GM23248 (cell line): ENCODE data around the gene COL23A1. TPM values are rescaled to one million over a fixed set of nuclear protein-coding genes. Genes with fewer than 3 reads are reported as not detected.

Source experiments
- DNase-seq: peaks from one replicate; pipeline ENCODE4 v3.0.0-alpha.2; 2015
- H2AFZ ChIP-seq: fragments of 200-600 bp; sonication (generic); 2 replicates; pipeline ENCODE4 v1.6.1; 2016; ENCODE audit warnings: antibody characterized with exemption
- H3F3A ChIP-seq: fragments of 200-600 bp; sonication (generic); 2 replicates; pipeline ENCODE4 v1.6.1; 2016; ENCODE audit warnings: mild to moderate bottlenecking, antibody characterized with exemption, mixed run types; ENCODE audit not compliant: insufficient read depth
- H3K27ac ChIP-seq: fragments of 200-600 bp; sonication (generic); 2 replicates; pipeline ENCODE4 v1.5.1; 2016; ENCODE audit warnings: mild to moderate bottlenecking
- H3K27me3 ChIP-seq: fragments of 200-600 bp; sonication (generic); replicated peaks from 2 replicates; pipeline ENCODE4 v1.6.1; 2016; ENCODE audit warnings: mild to moderate bottlenecking; ENCODE audit not compliant: insufficient read depth
- H3K36me3 ChIP-seq: fragments of 200-600 bp; sonication (generic); 2 replicates; pipeline ENCODE4 v1.6.1; 2016; ENCODE audit warnings: low read depth, mild to moderate bottlenecking
- H3K4me1 ChIP-seq: fragments of 200-600 bp; sonication (generic); 2 replicates; pipeline ENCODE4 v1.6.1; 2016; ENCODE audit warnings: mild to moderate bottlenecking; ENCODE audit not compliant: insufficient read depth
- H3K4me2 ChIP-seq: fragments of 200-600 bp; sonication (generic); one replicate; pipeline ENCODE4 v1.6.1; 2016; ENCODE audit warnings: mild to moderate bottlenecking; ENCODE audit not compliant: unreplicated experiment
- H3K4me3 ChIP-seq: fragments of 200-600 bp; sonication (generic); 2 replicates; pipeline ENCODE4 v1.5.1; 2016; ENCODE audit warnings: mild to moderate bottlenecking
- H3K79me2 ChIP-seq: fragments of 200-600 bp; sonication (generic); 2 replicates; pipeline ENCODE4 v1.6.1; 2016; ENCODE audit warnings: mild to moderate bottlenecking; ENCODE audit not compliant: insufficient read depth
- H3K9ac ChIP-seq: fragments of 200-600 bp; sonication (generic); 2 replicates; pipeline ENCODE4 v1.6.1; 2016; ENCODE audit warnings: mild to moderate bottlenecking
- H3K9me2 ChIP-seq: fragments of 200-600 bp; sonication (generic); 2 replicates; pipeline ENCODE4 v1.6.1; 2016; ENCODE audit warnings: mixed run types, mild to moderate bottlenecking, moderate library complexity; ENCODE audit not compliant: insufficient read depth
- H3K9me3 ChIP-seq: fragments of 200-600 bp; sonication (generic); one replicate; pipeline ENCODE4 v1.6.1; 2017; ENCODE audit warnings: low read depth
- H4K20me1 ChIP-seq: fragments of 200-600 bp; sonication (generic); 2 replicates; pipeline ENCODE4 v1.6.0; 2016; ENCODE audit not compliant: insufficient read depth
- EZH2 ChIP-seq: fragments of 200-600 bp; sonication (generic); IDR thresholded peaks from 2 replicates; pipeline ENCODE4 v1.6.1; 2018; ENCODE audit warnings: antibody characterized with exemption, mild to moderate bottlenecking; ENCODE audit not compliant: insufficient read depth, poor library complexity, severe bottlenecking
- EZH2phosphoT487 ChIP-seq: fragments of 200-600 bp; sonication (generic); IDR thresholded peaks from 2 replicates; pipeline ENCODE4 v1.6.1; 2018; ENCODE audit warnings: antibody characterized with exemption, moderate library complexity, mild to moderate bottlenecking, low read depth; ENCODE audit not compliant: insufficient read depth
- WGBS, 2 experiments: methylation state at CpG; one replicate each; pipeline ENCODE4 v1.1.6; 2015 to 2017; ENCODE audit warnings: low lambda C conversion rate in 2 of 2, low coverage in 1 of 2; ENCODE audit errors: missing lambda C conversion rate in 2 of 2; 5-methylcytosine and 5-hydroxymethylcytosine counted together
- in situ Hi-C: fragments of 300-500 bp; cut with MboI; formaldehyde crosslinking; loops from 2 replicates; pipeline ENCODE4 v1.15.0; 2020
- polyA plus RNA-seq: library from polyadenylated mRNA; unstranded; fragments of >200 nt; fragmentation: Nextera tagmentation; extraction: Ambion mirVana; gene quantifications from 2 replicates; pipeline ENCODE4 v1.2.1, GENCODE V29; 2016
- total RNA-seq: library from RNA; depleted of rRNA; stranded (reverse); fragments of >200 nt; shearing (Covaris generic); gene quantifications from 2 replicates; pipeline ENCODE4 v1.2.3, GENCODE V29; 2014

The COL23A1 gene
- total and polyA plus RNA-seq, 2 experiments from 2014 or later: not detected

GRCh38 chr5:178433273-178433775 lies 156.9 kb downstream of the COL23A1 start:
- Histone ChIP-seq H3K36me3 (no peaks in the 10 kb centered on the region), H4K20me1 (no peaks in the 10 kb centered on the region), H3K79me2 (no peaks in the 10 kb centered on the region), H3K27ac (no peak overlapping the region), H3K4me2 (no peak overlapping the region), H3K9me2 (no peaks in the 10 kb centered on the region), H3F3A (no peaks in the 10 kb centered on the region), H3K27me3 (no peaks in the 10 kb centered on the region), H3K4me1 (no peaks in the 10 kb centered on the region), H3K9me3 (no peaks in the 10 kb centered on the region), H2AFZ (no peak overlapping the region), H3K4me3 (no peak overlapping the region), H3K9ac (no peak overlapping the region)
- in situ Hi-C loops: no loop called here
- WGBS, 2 experiments: 10 to 11% methylated on average over 7 of the region's 7 CpGs
- TF ChIP-seq EZH2phosphoT487 (no peak), EZH2 (no peak)
- no peak for DNase-seq

GRCh38 chr5:178432421-178433272 lies 157.5 kb downstream of the COL23A1 start:
- Histone ChIP-seq H3K4me2 (no peak overlapping the region), H4K20me1 (no peaks in the 10 kb centered on the region), H3K9me3 (no peaks in the 10 kb centered on the region), H3K4me3 (no peak overlapping the region), H3K4me1 (no peaks in the 10 kb centered on the region), H3K27me3 (no peaks in the 10 kb centered on the region), H3F3A (no peaks in the 10 kb centered on the region), H3K36me3 (no peaks in the 10 kb centered on the region), H3K79me2 (no peaks in the 10 kb centered on the region), H3K9me2 (no peaks in the 10 kb centered on the region), H2AFZ (no peak overlapping the region), H3K9ac (no peak overlapping the region), H3K27ac (no peak overlapping the region)
- DNase-seq: no peak
- TF ChIP-seq EZH2: no peak
- TF ChIP-seq EZH2phosphoT487: no peak
- WGBS, 2 experiments: 38 to 41% methylated on average over 12 of the region's 12 CpGs
- in situ Hi-C loops: no loop called here

GRCh38 chr5:178431782-178432165 lies 158.4 kb downstream of the COL23A1 start:
- Histone ChIP-seq H3K9me2 (no peaks in the 10 kb centered on the region), H3K27ac (no peak overlapping the region), H3K9ac (no peak overlapping the region), H3K4me2 (no peak overlapping the region), H3K27me3 (no peaks in the 10 kb centered on the region), H2AFZ (no peak overlapping the region), H3K4me3 (no peak overlapping the region), H3K4me1 (no peaks in the 10 kb centered on the region), H3K79me2 (no peaks in the 10 kb centered on the region), H4K20me1 (no peaks in the 10 kb centered on the region), H3K36me3 (no peaks in the 10 kb centered on the region), H3K9me3 (no peaks in the 10 kb centered on the region), H3F3A (no peaks in the 10 kb centered on the region)
- 24% methylated on average over 5 of the region's 5 CpGs for WGBS, 2 experiments
- in situ Hi-C loops: no loop called here
- no peak for TF ChIP-seq EZH2
- no peak for TF ChIP-seq EZH2phosphoT487
- peak; percentile 3 for DNase-seq

GRCh38 chr5:178431063-178431781 lies 159.0 kb downstream of the COL23A1 start:
- Histone ChIP-seq H3K9ac (no peak overlapping the region), H3K4me1 (no peaks in the 10 kb centered on the region), H3K9me2 (no peaks in the 10 kb centered on the region), H3K9me3 (no peaks in the 10 kb centered on the region), H3K4me2 (no peak overlapping the region), H3F3A (no peaks in the 10 kb centered on the region), H3K79me2 (no peaks in the 10 kb centered on the region), H2AFZ (no peak overlapping the region), H4K20me1 (no peaks in the 10 kb centered on the region), H3K4me3 (no peak overlapping the region), H3K27me3 (no peaks in the 10 kb centered on the region), H3K36me3 (no peaks in the 10 kb centered on the region), H3K27ac (no peak overlapping the region)
- 73 to 74% methylated on average over 16 of the region's 16 CpGs for WGBS, 2 experiments
- DNase-seq: no peak
- in situ Hi-C loops: no loop called here
- TF ChIP-seq EZH2phosphoT487: no peak
- no peak for TF ChIP-seq EZH2
